HG03575 (cell line): Measurements from ENCODE around the gene SERPINE2.

ENCODE experiments used
- ATAC-seq: cut with Tn5 transposase; IDR thresholded peaks from one replicate; pipeline ENCODE4 v1.9.1; 2021; ENCODE audit not compliant: unreplicated experiment, insufficient number of reproducible peaks, low FRiP score; ENCODE audit errors: extremely low read depth

Gene SERPINE2, protein sequence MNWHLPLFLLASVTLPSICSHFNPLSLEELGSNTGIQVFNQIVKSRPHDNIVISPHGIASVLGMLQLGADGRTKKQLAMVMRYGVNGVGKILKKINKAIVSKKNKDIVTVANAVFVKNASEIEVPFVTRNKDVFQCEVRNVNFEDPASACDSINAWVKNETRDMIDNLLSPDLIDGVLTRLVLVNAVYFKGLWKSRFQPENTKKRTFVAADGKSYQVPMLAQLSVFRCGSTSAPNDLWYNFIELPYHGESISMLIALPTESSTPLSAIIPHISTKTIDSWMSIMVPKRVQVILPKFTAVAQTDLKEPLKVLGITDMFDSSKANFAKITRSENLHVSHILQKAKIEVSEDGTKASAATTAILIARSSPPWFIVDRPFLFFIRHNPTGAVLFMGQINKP

GRCh38 chr2:224039080-224039769 is at the start of gene SERPINE2:
TSS of gene SERPINE2 (minus strand) at chr2:224039286. CDS start at chr2:224001900, 37,386 bp downstream.
- ATAC-seq = no peak

GRCh38 chr2:224086226-224086914 is 47.3 kb upstream of the SERPINE2 start:
- no peak for ATAC-seq

GRCh38 chr2:224085811-224086210 is 46.7 kb upstream of the SERPINE2 start:
- ATAC-seq = no peak

GRCh38 chr2:224085246-224085645 is 46.2 kb upstream of the SERPINE2 start:
- ATAC-seq = no peak

DNA sequence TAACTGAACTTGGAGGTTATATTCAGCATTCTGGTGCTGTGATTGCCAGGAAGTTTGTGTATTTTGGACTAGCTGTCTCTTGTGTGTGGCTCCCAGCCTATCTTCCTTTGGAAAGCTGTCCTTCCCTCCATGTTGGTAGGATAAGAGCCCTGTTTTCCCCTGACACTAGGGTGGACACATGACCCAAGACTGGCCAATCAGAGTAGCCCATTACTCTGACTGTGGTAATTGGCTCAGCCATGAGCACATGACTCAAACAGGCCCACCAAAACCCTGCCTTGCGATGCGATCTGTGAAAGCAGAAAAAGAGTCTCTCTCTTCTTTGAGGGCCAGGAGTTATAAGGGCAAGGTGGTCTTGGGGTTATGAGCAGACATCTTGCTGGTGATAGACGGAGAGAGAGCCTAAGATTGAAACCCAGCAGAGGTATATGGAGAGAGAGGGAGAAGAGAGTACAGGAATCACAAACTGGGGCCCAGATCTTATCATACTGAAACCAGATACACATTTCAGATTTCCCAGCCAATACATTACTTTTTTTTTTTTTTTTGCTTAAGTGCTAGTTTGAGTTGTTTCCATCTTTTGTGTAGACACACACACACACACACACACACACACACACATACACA is 45.3 kb upstream of the SERPINE2 start:
- no peak for ATAC-seq

GRCh38 chr2:224083638-224084037 is 44.6 kb upstream of the SERPINE2 start:
- ATAC-seq = no peak

DNA sequence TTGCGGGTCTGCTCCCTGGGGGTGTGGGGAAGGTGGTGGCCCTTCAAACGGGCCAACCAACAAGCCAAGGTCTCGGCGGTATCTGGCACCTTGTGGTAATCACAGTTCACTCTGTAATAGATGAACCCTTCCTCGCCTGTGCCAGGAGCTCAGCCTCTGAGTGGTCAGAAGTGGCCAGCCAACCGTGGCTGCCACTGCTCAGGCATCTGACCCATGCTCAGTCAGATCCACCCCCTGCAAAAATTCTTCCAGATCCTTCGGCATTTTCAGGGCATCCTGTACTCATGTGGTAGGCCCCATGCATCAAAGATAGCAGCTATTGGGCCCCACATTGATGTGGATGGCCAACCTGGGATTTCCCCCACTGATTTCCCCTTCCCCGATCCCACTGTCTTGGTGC is 39.6 kb upstream of the SERPINE2 start:
- no peak for ATAC-seq

GRCh38 chr2:224077773-224078507 is 38.9 kb upstream of the SERPINE2 start:
- no peak for ATAC-seq

- no peak for ATAC-seq
These were observed 36.5 kb upstream of the SERPINE2 start for GRCh38 chr2:224075588-224075987.

DNA sequence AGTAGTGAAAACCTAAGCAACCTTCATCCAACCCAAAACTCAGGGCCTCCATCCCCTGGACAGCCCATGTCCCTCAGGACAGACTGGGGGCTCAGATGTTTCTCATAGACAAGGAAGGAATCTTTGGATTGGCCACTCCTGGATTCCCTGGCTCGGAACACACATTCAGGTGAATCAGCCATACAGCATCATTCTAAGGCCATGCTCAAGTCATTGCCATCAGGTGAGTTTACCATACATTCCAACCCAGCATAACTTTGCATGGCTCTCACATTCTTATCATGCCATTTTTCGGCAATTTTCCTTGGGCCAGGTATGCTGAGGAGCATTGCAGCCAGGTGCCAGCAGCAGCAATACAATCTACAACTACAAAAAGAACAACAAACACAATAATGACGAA is 34.6 kb upstream of the SERPINE2 start:
- no peak for ATAC-seq

- no peak for ATAC-seq
These were observed 33.6 kb upstream of the SERPINE2 start for GRCh38 chr2:224072541-224073188.

GRCh38 chr2:224069172-224069571 is 30.1 kb upstream of the SERPINE2 start:
- ATAC-seq = no peak

DNA sequence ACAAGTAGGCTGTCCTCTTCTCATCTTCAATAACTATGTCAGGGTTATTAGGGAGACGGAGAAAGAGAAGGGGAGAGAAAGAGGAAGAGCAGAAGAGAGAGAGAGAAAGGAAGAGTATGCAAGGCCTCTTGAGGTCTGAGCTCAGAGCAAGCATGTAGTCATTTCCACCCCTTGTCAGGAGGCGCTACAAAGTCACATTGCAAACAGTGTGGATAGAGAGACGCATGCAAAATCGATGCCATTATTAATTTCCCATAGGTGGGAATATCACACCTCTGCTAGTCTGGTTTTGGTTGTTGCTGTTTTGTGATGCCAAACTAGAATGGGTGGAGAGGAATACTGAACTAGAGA is 24.2 kb upstream of the SERPINE2 start:
- no peak for ATAC-seq

- ATAC-seq = no peak
These were observed 23.6 kb upstream of the SERPINE2 start for GRCh38 chr2:224062481-224063297.

GRCh38 chr2:224060783-224061482 is 21.8 kb upstream of the SERPINE2 start:
- no peak for ATAC-seq

GRCh38 chr2:224059178-224059577 is 20.1 kb upstream of the SERPINE2 start:
- no peak for ATAC-seq
